Measurements from ENCODE around the gene LGR4. TPM values are rescaled to one million over a fixed set of nuclear protein-coding genes. Genes with fewer than 3 reads are reported as not detected.

LGR4 gene
- total and polyA plus RNA-seq, 9 of the 15 experiments (the other 6 are each of a cell fraction or from before 2014, with no cell fraction given), result 0.94 to 10.1 (median 5.8) TPM

DNA sequence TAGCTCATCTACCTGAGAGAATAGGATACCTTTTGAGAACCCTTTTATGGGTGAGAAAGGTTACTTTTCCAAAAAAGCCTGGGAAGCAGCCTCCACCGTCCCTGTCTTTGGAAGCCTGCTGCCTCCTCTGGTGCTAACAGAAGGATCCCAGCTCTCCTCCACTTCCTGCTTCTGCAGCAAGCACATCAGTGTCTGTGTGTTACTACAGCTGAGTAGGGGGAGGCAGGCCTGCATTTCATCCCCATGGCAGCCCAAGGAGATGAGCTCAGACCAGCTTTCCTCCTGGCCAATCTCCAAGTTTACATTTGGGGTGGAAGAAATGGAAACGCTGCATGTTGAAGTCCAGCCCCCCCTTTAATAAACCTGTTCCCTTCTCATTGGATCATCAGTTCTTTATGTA is 102.2 kb downstream of the LGR4 start:
- intact Hi-C loops (cut with micrococcal nuclease), result loop anchor here (5.0 kb wide), 1 partner anchor 102 kb away; the partner anchor contains the start of gene LGR4
- ATAC-seq (peak; percentile 57; the same call in 2 of the 3 replicates), DNase-seq (ENCODE audit: extremely low read depth in 1 of 4, low spot score in 3 of 4) (peak in 2 of 4 experiments; percentile 10 to 42), FAIRE-seq (no peak)
- Histone ChIP-seq H3K4me1 (replicated peaks in 1 of 2; ENCODE audit: control insufficient read depth in 2 of 2, insufficient read depth in 2 of 2, low read length in 2 of 2) (peaks cover 14 to 34% of the 10 kb centered on the region in 2 experiments; a peak in 4 of 5 replicates), H3K4me3 (no peak overlapping the region), H3K9me1 (ENCODE audit: control insufficient read depth, insufficient read depth, low read length) (no peaks in the 10 kb centered on the region), H3K4me2 (ENCODE audit: insufficient read depth, low read length) (no peak overlapping the region), H2AFZ (ENCODE audit: low read depth, low read length) (peak overlapping the region; percentile 25; the same call in 1 of the 2 replicates), H3K9ac (ENCODE audit: insufficient read depth in 1 of 2, low read depth in 2 of 2, low read length in 2 of 2) (peak overlapping the region in 1 of 2 experiments; percentile 10; a peak in 1 of 4 replicates), H3K27me3 (ENCODE audit: control insufficient read depth in 2 of 2, insufficient read depth in 2 of 2, low read length in 2 of 2) (no peaks in the 10 kb centered on the region), H3K9me3 (replicated peaks; ENCODE audit: control insufficient read depth, insufficient read depth, low read depth, low read length) (no peaks in the 10 kb centered on the region), H3K36me3 (ENCODE audit: control insufficient read depth, insufficient read depth, low read length) (no peaks in the 10 kb centered on the region; the same call in 2 of the 3 replicates), H3K27ac (ENCODE audit: extremely low read depth, low read depth, low read length) (no peak overlapping the region), H4K20me1 (replicated peaks; ENCODE audit: control insufficient read depth, insufficient read depth, low read length) (no peaks in the 10 kb centered on the region), H3K79me2 (ENCODE audit: control insufficient read depth, insufficient read depth, low read length) (no peaks in the 10 kb centered on the region)
- ChIA-PET POLR2A (interaction anchor here (0.5 to 1.3 kb wide), 5 partner anchors 9 to 738 kb away, joined by 3 to 6 read pairs (median 3); partner anchors contain the start of genes KIF18A and METTL15), CTCF (ENCODE audit: low intra/inter-chr PET ratio) (no interaction called here)
- in situ Hi-C loops (cut with MboI), result loop anchor here (5.0 kb wide), 1 partner anchor 52 kb away; no protein-coding TSS in a partner anchor
- TF ChIP-seq IRF2 (CRISPR knock-in tag; IDR thresholded peaks at IDR 0.05) (no peak), NFIC (IDR thresholded peaks at IDR 0.05) (peak; percentile 48), ZNF184 (CRISPR knock-in tag; IDR thresholded peaks at IDR 0.05) (no peak), TAF9B (IDR thresholded peaks at IDR 0.05; ENCODE audit: partially characterized antibody) (no peak), ZNF175 (CRISPR knock-in tag; IDR thresholded peaks at IDR 0.05; ENCODE audit: low read depth) (no peak), SPI1 (IDR thresholded peaks at IDR 0.05; ENCODE audit: borderline replicate concordance, low read depth, low read length) (peak; percentile 41; the same call in 1 of the 2 replicates), ZNF785 (CRISPR knock-in tag; IDR thresholded peaks at IDR 0.05) (no peak), SNAPC5 (CRISPR knock-in tag; IDR thresholded peaks at IDR 0.05) (no peak), IRF1 (CRISPR knock-in tag; IDR thresholded peaks at IDR 0.05; ENCODE audit: borderline replicate concordance) (no peak), ARNT (IDR thresholded peaks at IDR 0.05) (no peak), TEAD4 (IDR thresholded peaks at IDR 0.05; ENCODE audit: low read length) (no peak), TEAD4 (CRISPR knock-in tag; IDR thresholded peaks at IDR 0.05; ENCODE audit: borderline replicate concordance) (no peak), GABPB1 (CRISPR knock-in tag; IDR thresholded peaks at IDR 0.05) (no peak), ZNF717 (CRISPR knock-in tag; IDR thresholded peaks at IDR 0.05) (no peak), RFX1 (IDR thresholded peaks at IDR 0.05) (peak; percentile 38)
- TF ChIP-seq, protein P1, sequence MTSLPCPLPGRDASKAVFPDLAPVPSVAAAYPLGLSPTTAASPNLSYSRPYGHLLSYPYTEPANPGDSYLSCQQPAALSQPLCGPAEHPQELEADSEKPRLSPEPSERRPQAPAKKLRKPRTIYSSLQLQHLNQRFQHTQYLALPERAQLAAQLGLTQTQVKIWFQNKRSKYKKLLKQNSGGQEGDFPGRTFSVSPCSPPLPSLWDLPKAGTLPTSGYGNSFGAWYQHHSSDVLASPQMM (CRISPR knock-in tag; IDR thresholded peaks at IDR 0.05), result no peak
- no TSS peak for BruUV-seq (replicated peaks)
- 18% methylated on average over 2 of the region's 2 CpGs for whole genome bisulfite sequencing (ENCODE audit: insufficient coverage, low coverage, missing lambda C conversion rate)
